ENCODE data around the gene SPIRE1.

DNA sequence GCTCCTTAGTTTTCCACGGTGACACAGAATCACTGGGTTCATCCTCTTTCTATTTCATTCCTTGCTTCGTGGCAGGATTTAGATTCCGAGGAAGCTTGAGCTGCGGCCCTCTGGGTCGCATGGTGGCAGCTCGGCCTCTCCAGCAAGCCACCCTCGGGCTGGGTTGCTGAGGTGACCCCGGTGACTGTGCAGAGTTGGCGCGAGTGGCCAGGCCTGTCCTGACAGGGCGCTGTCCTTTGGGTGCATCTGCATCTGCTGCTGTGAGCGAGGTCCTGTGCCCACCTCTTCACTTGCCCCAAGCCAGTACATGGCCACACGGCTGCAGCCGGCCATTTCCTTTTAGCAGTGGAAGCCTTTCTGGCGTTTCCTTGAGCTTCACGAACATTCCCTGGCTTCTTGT lies 228.4 kb downstream of the SPIRE1 start:
- TF ChIP-seq ESRRG (CRISPR knock-in tag; IDR thresholded peaks at IDR 0.05) (no peak), ZNF8 (CRISPR knock-in tag; IDR thresholded peaks at IDR 0.05) (no peak)
- TF ChIP-seq, protein P1, sequence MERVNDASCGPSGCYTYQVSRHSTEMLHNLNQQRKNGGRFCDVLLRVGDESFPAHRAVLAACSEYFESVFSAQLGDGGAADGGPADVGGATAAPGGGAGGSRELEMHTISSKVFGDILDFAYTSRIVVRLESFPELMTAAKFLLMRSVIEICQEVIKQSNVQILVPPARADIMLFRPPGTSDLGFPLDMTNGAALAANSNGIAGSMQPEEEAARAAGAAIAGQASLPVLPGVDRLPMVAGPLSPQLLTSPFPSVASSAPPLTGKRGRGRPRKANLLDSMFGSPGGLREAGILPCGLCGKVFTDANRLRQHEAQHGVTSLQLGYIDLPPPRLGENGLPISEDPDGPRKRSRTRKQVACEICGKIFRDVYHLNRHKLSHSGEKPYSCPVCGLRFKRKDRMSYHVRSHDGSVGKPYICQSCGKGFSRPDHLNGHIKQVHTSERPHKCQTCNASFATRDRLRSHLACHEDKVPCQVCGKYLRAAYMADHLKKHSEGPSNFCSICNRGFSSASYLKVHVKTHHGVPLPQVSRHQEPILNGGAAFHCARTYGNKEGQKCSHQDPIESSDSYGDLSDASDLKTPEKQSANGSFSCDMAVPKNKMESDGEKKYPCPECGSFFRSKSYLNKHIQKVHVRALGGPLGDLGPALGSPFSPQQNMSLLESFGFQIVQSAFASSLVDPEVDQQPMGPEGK (CRISPR knock-in tag; IDR thresholded peaks at IDR 0.05; ENCODE audit: borderline replicate concordance), result no peak
- TF ChIP-seq, protein P2, sequence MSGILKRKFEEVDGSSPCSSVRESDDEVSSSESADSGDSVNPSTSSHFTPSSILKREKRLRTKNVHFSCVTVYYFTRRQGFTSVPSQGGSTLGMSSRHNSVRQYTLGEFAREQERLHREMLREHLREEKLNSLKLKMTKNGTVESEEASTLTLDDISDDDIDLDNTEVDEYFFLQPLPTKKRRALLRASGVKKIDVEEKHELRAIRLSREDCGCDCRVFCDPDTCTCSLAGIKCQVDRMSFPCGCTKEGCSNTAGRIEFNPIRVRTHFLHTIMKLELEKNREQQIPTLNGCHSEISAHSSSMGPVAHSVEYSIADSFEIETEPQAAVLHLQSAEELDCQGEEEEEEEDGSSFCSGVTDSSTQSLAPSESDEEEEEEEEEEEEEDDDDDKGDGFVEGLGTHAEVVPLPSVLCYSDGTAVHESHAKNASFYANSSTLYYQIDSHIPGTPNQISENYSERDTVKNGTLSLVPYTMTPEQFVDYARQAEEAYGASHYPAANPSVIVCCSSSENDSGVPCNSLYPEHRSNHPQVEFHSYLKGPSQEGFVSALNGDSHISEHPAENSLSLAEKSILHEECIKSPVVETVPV (CRISPR knock-in tag; IDR thresholded peaks at IDR 0.05), result no peak
